Rectal smooth muscle tissue (tissue), 1 donor: ENCODE data around the gene COLEC11.

Experiments
- H3K27ac ChIP-seq: one replicate; pipeline ENCODE4 v1.7.0; 2013; ENCODE audit warnings: low read depth, low read length, inconsistent platforms
- H3K27me3 ChIP-seq: one replicate; pipeline ENCODE4 v1.7.0; 2013; ENCODE audit warnings: low read length; ENCODE audit not compliant: control insufficient read depth, insufficient read depth
- H3K36me3 ChIP-seq: one replicate; pipeline ENCODE4 v1.7.0; 2013; ENCODE audit warnings: low read length; ENCODE audit not compliant: control insufficient read depth, insufficient read depth
- H3K4me1 ChIP-seq: one replicate; pipeline ENCODE4 v1.7.0; 2013; ENCODE audit warnings: low read length; ENCODE audit not compliant: control insufficient read depth, insufficient read depth
- H3K4me3 ChIP-seq: one replicate; pipeline ENCODE4 v1.7.0; 2013; ENCODE audit warnings: low read length
- H3K9ac ChIP-seq: one replicate; pipeline ENCODE4 v1.7.0; 2013; ENCODE audit warnings: low read length

The COLEC11 gene

GRCh38 chr2:3624059-3624794 is 29.3 kb downstream of the COLEC11 start:
- Histone ChIP-seq H3K4me1 (peaks cover 3% of the 10 kb centered on the region), H3K27me3 (no peaks in the 10 kb centered on the region), H3K9ac (no peak overlapping the region)

GRCh38 chr2:3625186-3625585 is 30.3 kb downstream of the COLEC11 start:
- Histone ChIP-seq H3K27me3 (no peaks in the 10 kb centered on the region), H3K27ac (no peak overlapping the region), H3K9ac (no peak overlapping the region), H3K36me3 (no peaks in the 10 kb centered on the region), H3K4me1 (peaks cover 3% of the 10 kb centered on the region), H3K4me3 (no peak overlapping the region)

More at GRCh38 chr2:3624059-3624794, 29.3 kb downstream of the COLEC11 start:
- Histone ChIP-seq H3K4me3 (no peak overlapping the region), H3K27ac (no peak overlapping the region), H3K36me3 (no peaks in the 10 kb centered on the region)

DNA sequence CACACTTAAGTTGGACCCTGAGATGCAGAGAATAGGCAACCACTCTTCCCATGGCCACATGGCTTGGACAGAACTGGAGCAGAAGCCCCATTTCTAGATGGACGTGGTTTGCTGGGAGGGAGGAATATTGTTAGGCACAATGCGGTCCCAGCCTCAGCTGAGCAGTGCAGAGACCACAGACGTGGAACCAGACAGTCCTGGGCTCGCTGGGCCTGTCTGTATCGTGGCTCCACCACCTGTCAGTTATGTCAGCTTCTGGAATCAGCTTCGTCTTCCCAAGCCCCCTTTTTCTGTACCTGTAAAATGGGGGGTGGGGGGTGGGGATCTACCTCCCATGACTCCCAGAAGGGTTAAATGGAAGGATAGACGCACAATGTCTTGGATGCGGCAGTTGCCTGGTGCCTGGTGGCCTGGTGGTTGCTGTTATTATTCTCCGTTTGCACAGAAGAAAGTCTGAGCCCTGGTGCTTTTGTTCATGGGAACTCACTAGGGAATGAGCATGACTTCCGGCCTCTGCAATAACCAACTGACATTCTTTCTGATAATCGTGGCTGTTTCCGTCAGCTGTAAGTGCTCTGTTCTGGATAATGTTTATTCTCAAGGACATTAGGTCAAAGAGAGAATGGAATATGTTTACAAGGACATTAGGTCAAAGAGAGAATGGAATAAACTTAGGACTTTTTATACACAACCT is 31.4 kb downstream of the COLEC11 start:
- Histone ChIP-seq H3K4me1 (peaks cover 3% of the 10 kb centered on the region), H3K27ac (no peak overlapping the region), H3K27me3 (no peaks in the 10 kb centered on the region), H3K36me3 (no peaks in the 10 kb centered on the region), H3K4me3 (no peak overlapping the region), H3K9ac (no peak overlapping the region)

DNA sequence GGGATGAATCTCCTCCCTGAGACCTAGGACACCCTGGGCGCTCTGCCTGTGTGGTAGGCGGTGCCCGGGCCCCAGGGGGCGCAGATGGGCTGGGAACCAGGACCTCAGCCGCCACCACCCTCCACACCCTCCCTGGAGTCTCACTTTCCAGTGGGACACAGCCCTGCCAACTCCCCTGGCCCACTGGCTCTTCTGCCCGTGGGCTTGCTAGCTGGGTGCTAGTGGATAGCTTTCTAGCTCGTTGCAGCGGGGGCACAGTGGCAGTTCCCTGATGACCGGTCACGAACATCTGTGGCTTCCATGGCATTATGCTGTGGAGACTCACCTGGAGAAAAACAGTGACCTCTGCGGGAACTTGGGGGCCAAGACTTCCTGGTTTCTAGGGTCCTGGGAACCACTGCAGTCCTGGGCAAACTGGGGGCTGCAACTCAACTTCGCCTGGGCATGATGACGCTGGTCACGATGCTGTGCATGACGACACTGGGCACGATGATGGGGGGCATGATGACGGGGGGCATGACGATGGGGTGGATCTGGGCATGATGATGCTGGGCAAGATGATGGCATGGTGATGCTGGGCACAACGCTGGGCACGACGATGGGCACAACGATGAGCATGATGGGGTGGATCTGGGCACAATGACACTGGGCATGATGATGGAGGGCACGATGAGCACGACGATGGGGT is 32.0 kb downstream of the COLEC11 start:
- Histone ChIP-seq H3K4me1 (peaks cover 3% of the 10 kb centered on the region), H3K4me3 (no peak overlapping the region), H3K36me3 (no peaks in the 10 kb centered on the region), H3K9ac (no peak overlapping the region), H3K27ac (no peak overlapping the region), H3K27me3 (no peaks in the 10 kb centered on the region)

DNA sequence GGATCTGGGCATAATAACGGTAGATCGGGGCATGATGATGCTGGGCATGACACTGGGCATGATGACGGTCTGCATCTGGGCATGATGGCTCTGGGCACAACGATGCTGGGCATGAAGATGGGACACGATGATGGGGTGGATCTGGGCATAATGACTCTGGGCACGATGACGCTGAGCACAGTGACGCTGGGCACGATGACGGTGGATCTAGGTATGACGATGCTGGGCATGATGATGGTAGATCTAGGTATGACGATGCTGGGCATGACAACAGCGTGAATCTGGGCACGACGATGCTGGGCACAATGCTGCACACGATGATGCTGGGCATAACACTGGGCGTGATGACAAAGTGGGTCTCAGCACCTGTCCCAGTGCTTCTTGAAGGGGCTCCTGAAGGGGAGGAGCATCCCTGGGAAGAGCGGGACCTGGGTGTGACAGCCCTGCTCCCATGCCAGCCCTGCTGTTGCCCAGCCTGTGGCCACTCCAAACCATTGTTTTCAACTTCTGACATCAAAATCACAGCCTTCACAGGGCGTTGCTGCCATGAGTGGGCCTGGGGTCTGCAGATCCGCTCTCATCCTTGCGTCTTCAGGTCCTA is 32.7 kb downstream of the COLEC11 start:
- Histone ChIP-seq H3K36me3 (no peaks in the 10 kb centered on the region), H3K27ac (no peak overlapping the region), H3K27me3 (no peaks in the 10 kb centered on the region), H3K4me3 (no peak overlapping the region), H3K9ac (no peak overlapping the region), H3K4me1 (peaks cover 3% of the 10 kb centered on the region)

- peaks cover 3% of the 10 kb centered on the region for H3K4me1 ChIP-seq
- H3K36me3 ChIP-seq, result no peaks in the 10 kb centered on the region
- H3K9ac ChIP-seq, result no peak overlapping the region
- no peak overlapping the region for H3K27ac ChIP-seq
- H3K4me3 ChIP-seq, result no peak overlapping the region
- H3K27me3 ChIP-seq, result no peaks in the 10 kb centered on the region
Observed at GRCh38 chr2:3628241-3628679, 33.3 kb downstream of the COLEC11 start.

DNA sequence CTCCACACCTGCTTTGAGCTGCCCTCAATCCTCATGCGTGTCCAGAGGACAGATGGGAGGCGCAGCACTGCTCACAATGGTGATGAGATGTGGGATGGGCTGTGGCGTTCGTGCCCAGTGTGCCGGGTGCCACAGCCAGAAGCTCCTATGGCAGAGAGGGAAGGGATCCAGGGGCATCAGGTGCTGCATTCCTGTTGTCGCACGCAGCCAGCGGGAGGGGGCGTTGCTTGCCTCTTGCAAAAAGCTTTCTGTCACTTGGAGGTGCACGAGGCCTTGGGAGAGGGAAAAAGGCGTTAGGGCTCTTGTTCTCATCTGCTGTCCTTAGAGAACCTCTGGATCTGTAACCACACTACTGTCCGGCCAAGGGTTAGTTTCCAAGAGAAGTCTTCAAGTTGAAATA is 33.9 kb downstream of the COLEC11 start:
- H3K27ac ChIP-seq, result no peak overlapping the region
- H3K4me3 ChIP-seq, result no peak overlapping the region
- no peak overlapping the region for H3K9ac ChIP-seq
- no peaks in the 10 kb centered on the region for H3K36me3 ChIP-seq
- H3K4me1 ChIP-seq, result peaks cover 3% of the 10 kb centered on the region
- no peaks in the 10 kb centered on the region for H3K27me3 ChIP-seq

- H3K27ac ChIP-seq, result no peak overlapping the region
- no peak overlapping the region for H3K4me3 ChIP-seq
- no peaks in the 10 kb centered on the region for H3K36me3 ChIP-seq
- no peak overlapping the region for H3K9ac ChIP-seq
- no peaks in the 10 kb centered on the region for H3K27me3 ChIP-seq
- peaks cover 3% of the 10 kb centered on the region for H3K4me1 ChIP-seq
Observed at GRCh38 chr2:3630631-3631030, 35.7 kb downstream of the COLEC11 start.

GRCh38 chr2:3631161-3631850 is 36.4 kb downstream of the COLEC11 start:
- Histone ChIP-seq H3K36me3 (no peaks in the 10 kb centered on the region), H3K27ac (no peak overlapping the region), H3K4me1 (peaks cover 3% of the 10 kb centered on the region), H3K4me3 (no peak overlapping the region), H3K27me3 (no peaks in the 10 kb centered on the region), H3K9ac (no peak overlapping the region)

GRCh38 chr2:3631851-3632659 is 37.1 kb downstream of the COLEC11 start:
- Histone ChIP-seq H3K9ac (no peak overlapping the region), H3K27me3 (no peaks in the 10 kb centered on the region), H3K27ac (no peak overlapping the region), H3K36me3 (no peaks in the 10 kb centered on the region), H3K4me3 (no peak overlapping the region), H3K4me1 (peaks cover 3% of the 10 kb centered on the region)

DNA sequence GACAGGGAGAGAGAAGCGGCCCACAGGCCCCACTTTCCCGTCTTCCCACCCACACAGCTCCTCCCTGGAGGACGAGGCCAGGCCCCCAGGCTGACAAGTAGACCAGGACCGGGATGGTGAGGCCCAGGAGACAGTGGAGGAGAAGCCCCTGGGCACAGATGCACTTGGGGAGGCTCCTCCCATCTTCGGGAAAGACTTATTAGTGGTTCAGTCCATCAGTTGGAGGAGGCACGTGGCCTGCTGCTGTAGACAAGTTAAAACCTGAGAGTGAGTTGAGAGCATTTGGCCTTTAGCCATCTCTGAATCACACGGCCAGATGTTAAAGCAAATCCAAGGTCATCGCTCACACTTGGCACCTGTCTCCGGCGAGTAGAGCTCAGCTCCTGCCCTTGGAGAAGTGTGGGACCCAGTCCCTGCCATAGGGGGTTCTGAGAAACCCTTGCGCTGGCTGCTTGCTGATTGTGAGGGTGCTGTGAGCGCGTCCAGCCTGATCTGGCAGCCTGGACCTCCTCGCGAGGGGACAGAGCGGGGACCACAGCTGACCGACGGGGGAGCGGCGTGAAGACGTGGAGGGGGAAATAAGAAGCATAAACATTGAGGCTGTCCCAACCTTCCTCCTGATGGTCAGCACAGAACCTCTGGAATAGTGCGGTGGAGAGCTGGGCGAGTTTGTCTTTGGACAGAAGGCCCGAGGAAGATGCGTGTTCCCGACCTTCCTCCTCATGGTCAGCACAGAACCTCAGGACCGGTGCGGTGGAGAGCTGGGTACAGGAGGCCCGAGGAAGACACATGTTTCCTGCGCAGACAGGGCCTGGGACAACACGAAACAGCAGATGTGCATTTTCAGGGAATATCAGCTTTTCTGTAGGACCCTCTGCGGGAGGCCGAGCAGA is 38.4 kb downstream of the COLEC11 start:
- H3K9ac ChIP-seq, result no peak overlapping the region
- H3K4me1 ChIP-seq, result peaks cover 3% of the 10 kb centered on the region
- no peaks in the 10 kb centered on the region for H3K36me3 ChIP-seq
- no peaks in the 10 kb centered on the region for H3K27me3 ChIP-seq
- H3K4me3 ChIP-seq, result no peak overlapping the region
- H3K27ac ChIP-seq, result no peak overlapping the region
